B cell (primary cell): ENCODE results near the gene SPATA6L.

Experiments used
- CTCF ChIP-seq: fragments of 200-600 bp; IDR thresholded peaks from one replicate; pipeline ENCODE4 v1.8.0; 2022; ENCODE audit warnings: antibody characterized with exemption, mild to moderate bottlenecking
- EZH2 ChIP-seq: IDR thresholded peaks from 2 replicates; pipeline ENCODE4 v1.6.1; 2012; ENCODE audit warnings: borderline replicate concordance, low read depth, mild to moderate bottlenecking, moderate library complexity, low read length; ENCODE audit not compliant: insufficient read depth, poor library complexity, severe bottlenecking

GRCh38 chr9:4706021-4706420 lies 39.7 kb upstream of the SPATA6L start:
- no peak for TF ChIP-seq CTCF
- TF ChIP-seq EZH2: no peak
